NCI-H1092 treated with DMSO at 0.1 percent for 48 hours (cell line): ENCODE measurements around the gene SPATS2L.

Source experiments
- DNase-seq: peaks from one replicate; lab custom pipeline; 2025; lab: John Stamatoyannopoulos, UW

Gene SPATS2L

GRCh38 chr2:200377355-200378336, 71.2 kb downstream of the SPATS2L start:
- DNase-seq, result no peak

DNA sequence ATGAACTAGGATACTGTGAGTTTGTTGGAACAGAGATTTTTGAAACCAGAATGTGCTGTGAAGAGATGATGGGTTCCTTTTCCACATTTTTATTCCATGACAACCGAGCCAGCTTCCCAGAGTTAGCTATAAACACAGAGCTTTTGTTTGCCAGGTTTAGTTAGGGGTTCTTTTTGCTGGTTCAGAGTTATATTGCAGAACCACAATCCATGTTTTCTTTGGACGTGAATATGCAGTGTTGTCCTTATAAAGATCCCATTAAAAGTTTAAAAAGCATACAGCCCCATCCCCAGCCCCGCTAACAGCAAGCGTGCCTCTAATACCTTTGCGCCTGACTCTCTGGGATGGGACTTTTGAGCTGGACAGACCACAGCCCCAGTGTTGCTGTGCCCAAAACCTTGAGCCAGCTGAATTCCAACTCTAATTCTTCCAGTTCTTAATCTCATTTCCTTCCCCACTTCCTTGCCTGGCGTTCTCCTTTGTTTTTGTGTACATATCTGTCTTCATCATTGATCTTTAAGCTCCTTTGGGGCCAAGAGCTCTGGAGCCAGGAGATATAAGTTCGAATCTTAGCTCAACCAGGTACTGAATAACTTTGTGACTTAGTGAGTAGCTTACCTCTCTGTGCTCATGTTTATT, 72.3 kb downstream of the SPATS2L start:
- DNase-seq, result no peak

- peak; percentile 74 for DNase-seq
These were observed 73.1 kb downstream of the SPATS2L start for GRCh38 chr2:200379481-200380090.

DNA sequence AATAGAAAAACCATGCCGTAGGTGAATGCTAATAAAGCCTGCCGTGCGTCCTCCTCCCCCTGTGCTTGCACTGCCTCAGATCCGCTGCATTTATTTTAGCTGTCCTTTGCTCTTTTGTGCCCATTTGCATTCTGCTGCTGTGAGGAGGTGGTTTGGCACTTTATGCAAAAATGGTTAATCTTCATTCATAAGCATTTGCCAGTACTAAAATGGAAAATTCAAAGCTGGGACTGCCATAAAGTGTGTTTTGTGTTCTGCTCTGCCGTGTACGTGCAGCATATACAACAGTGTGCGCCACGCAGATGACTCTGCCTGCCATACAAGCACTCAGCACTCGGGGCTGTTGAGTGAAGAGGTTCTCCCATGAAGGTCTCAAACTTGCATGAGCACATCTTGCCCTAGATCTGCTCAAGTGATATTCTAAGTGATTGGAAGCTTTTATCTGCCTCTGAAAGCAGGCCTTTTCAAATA, 73.6 kb downstream of the SPATS2L start:
- peak; percentile 74 for DNase-seq

DNA sequence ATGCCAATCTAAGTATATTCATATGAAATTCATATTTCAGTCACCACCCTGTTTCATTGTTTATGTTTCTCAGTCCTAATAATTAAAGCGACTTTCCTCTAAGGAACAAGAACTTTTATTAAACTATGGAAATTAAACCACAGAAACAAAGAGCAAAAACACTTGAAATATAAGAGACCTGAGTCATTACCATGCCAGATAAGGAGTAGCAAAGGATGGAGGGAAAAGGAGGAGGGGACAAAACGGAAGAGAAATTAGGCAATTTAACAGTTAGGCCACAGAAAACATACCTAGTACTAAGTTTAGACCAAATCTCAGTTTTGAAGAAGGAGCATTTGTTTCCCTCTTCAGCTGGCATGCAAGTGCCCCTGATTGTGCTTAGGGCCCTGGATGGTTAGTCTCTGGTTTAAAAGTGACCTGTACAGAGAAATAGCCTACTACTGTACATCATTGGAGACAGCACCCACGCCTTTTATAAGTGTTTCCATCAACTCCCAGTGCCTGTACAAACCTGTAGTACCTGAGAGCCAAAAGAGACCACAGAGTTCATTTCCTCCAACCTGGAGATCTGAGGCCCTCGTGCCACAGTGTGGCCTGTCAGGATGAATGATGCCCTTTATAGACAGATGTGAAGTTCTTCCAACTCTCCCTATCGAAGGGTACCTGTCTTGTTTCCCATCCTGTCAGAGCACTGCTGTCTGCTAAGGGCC, 74.5 kb downstream of the SPATS2L start:
- no peak for DNase-seq

DNA sequence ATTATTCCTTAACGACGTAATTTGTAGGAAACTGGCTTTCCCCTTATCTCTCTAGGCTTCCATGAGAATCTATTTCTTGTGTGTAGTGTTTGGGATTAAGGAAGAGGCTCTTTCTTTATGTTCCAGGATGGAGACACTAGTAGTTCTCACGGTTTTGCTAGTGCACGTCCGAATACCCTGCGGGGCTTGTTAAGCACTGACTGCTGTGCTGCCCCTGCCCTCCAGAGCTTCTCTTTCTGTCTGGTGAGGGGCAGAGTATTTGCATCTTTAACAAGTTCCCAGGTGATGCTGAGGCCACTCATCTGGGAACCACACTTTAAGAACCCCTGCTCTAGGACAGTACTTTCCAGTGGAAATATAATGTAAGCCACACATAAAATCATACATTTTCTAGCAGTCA, 76.4 kb downstream of the SPATS2L start:
- DNase-seq, result no peak

- no peak for DNase-seq
These were observed 77.1 kb downstream of the SPATS2L start for GRCh38 chr2:200383380-200384110.

DNA sequence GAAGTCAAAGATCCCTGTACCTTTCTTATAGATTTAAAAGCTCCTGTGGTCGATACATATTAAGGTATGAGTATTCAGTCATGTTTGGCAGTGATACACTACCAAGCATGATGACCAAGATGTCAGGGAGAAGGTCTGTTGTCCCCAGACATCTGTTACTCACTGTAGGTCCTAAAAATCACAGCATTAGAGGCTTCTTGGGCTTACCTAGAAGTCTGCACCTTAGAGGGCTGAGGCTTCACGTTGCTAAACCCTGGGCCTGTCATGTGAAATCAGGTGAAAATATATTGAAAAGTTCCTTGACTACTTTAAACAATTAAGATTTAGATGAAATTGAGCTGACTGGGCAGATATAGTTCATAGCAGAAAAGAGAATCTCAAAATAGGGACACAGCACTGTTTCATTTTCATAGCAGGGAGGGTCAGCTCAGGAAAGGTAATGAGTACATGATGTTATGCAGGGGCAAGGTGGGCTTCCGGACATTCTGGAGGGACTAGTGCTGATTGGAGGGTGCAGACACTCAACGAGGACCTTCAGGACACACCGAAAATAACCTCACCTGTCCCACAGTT, 78.7 kb downstream of the SPATS2L start:
- DNase-seq, result no peak

- DNase-seq, result no peak
These were observed 86.7 kb downstream of the SPATS2L start for GRCh38 chr2:200393191-200393590.

DNA sequence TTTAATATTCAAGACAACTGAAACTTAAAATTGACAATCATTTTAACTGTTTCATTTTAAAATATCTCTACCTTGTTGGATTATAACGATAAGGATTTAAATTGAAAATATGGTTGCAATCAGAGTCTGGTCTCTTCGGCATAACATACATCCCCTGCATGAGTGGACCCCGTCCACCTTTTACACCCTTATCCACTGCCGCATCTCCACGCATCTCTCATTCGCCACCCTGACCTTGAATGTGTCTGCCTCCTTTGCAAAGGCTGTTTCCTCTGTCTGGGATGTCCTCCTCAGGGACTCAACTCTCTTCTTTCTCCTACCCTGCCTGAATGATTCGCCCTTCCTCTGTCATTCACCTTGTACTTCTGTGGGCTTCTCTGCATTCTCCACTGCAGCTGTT, 87.6 kb downstream of the SPATS2L start:
- DNase-seq, result no peak

GRCh38 chr2:200396781-200397242, 90.3 kb downstream of the SPATS2L start:
- peak; percentile 10 for DNase-seq

DNA sequence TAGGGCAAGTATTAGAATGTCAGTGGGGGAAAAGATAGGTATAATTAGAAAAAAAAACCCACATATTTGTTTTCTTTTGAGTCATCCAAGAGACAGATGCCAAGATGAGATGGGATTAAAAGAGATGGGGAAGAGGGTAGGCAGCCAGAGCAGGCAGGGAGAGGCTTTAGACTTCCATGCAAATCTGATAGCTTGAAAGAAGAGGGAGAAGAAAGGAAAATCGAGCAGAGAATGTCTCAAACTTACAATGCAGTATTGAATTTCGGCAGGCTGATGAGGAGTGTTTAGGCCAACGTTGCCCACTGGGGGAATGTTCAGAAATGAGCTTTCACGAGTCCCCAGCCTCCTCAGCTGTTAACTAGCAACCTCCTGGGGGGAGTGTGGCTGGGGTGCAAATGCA, 91.3 kb downstream of the SPATS2L start:
- DNase-seq, result no peak

DNA sequence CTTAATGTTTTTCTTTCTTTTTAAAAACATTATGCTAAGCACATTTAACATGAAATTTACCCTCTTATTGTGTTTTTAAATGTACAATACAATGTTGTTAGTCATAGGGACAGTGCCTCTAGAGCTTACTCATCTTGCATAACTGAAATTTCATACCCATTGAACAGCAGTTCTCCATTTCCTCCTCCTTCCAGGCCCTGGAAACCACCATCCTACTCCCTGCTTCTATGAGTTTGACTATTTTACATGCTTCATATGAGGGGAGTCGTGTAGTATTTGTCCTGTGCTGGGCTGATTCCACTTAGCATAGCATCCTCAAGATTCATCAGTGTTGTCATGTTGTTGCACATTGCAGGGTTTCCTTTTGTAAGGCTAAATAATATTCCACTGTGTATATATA, 92.6 kb downstream of the SPATS2L start:
- no peak for DNase-seq

DNA sequence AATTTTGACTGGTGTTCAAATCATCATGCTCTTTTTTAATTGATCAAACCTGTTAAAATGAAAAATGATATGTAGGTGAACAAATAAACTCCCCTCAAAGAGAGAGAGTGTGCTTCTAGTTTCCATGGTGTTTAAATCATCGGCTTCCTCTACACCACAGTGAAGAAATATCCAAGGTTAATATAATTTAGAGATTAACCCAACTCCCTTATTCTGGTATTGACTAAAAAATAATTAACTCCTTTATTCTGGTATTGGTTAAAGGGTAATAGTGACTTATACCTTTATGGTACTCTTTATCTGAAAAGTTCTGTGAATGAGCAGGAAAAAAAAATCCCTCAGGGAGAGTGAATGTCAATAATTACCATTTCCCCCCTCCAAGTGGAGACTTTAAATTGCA, 93.1 kb downstream of the SPATS2L start:
- no peak for DNase-seq

- DNase-seq, result no peak
These were observed 97.3 kb downstream of the SPATS2L start for GRCh38 chr2:200403814-200404213.

DNA sequence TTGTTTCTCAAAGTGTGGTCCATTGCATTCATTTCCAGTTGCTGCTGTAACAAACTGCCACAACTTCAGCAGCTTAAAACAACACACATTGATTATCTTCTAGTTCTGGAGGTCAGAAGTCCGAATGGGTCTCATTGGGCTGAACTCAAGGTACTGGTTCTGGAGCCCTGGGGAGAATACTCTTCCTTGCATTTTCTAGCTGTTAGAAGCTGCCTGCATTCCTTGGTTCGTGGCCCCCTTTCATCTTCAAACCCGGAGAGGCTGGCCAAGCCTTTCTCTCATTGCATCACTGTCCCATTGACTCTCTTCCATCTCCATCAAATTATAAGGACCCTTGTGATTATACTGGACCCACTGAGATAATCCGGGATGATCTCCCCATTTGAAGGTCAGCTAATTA, 98.1 kb downstream of the SPATS2L start:
- no peak for DNase-seq

GRCh38 chr2:200405599-200406298, 99.3 kb downstream of the SPATS2L start:
- peak; percentile 12 for DNase-seq

DNA sequence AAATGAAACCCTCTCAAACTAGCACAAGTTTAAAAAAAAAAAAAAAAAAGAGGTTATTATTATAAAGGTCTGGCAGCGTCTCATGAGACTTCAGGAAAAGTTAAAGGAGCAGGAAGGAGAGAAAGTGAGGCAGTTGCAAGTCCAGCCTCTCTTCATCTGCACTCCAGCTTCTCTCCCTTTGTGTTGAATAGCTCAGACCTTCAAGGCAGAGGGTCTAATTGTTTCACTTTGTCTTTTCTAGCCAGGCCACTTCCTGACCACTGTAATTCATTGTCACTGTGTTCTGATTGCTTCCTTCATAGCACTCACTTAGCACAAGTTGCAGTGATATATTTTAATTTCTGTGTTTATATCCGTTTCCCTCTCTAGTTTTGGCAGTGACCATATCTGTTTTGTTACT, 99.9 kb downstream of the SPATS2L start:
- no peak for DNase-seq

- peak; percentile 43 for DNase-seq
These were observed 102.2 kb downstream of the SPATS2L start for GRCh38 chr2:200408428-200409316.
